SW 1271 (cell line): ENCODE measurements around the gene MTHFD1L.
A peak's percentile ranks its signal among the peaks of the same experiment; 100 is the strongest.

Experiments
- DNase-seq, 2 experiments: peaks; one replicate each; lab custom pipeline; 2025; lab: John Stamatoyannopoulos, UW

The MTHFD1L gene

GRCh38 chr6:150898399-150899170 lies 33.1 kb downstream of the MTHFD1L start:
- no peak for DNase-seq

DNA sequence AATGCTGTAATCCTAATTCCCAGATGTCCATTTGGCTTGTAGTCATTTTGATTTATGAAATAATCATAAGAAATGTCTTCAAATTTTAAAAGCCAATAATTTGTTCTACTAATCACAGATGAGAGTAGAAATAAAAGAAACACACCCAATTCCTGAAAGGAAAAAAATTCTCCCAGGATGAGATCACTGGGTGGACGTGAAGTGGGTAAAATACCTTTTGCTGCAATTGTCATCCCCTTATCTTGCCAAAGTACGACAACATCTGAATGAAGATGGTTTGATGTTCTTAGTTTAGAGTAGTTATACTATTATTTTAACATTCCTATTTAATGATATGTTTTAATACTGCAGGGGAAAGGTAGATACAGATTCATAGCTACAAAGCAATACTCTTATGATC lies 33.7 kb downstream of the MTHFD1L start:
- DNase-seq, result no peak

DNA sequence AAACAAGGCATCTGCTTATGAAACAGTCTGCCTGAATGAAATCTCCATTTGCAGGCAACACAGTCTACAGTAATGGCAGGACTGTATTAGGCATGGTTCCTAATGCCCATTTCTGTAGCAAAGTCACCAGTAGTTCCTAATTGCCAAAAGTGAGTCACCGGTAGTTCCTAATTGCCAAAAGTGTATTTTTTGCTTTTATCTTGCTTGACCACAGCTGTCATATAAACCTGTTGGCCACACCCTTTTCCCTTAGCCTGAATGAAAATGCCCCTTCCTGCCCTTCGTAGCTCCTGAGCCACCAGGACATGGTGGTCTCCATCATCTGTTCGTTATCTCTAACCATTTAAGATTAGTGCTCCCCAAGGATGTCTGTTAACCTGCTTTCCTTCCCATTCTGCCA lies 34.5 kb downstream of the MTHFD1L start:
- no peak for DNase-seq

GRCh38 chr6:150902142-150902776 lies 36.8 kb downstream of the MTHFD1L start:
- no peak for DNase-seq

DNA sequence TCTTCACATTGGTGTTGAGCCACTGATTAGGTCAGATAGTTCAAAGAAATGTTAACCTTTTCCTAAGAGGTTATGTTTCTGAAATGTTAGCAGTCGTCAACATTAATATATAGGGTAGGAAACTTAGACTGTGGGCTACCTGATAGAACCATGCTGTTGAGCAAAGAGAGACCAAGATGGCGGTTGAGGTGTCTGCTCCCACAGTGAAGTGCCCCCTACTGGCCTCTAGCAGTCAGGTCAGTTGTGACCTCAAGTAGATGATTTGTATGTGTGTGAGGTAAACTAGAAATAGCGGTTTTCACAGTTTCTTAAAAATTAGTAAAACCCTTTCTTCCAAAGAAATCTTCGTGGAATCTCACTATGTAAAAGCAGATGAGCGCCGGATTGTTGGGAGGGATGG lies 40.3 kb downstream of the MTHFD1L start:
- DNase-seq, result no peak

DNA sequence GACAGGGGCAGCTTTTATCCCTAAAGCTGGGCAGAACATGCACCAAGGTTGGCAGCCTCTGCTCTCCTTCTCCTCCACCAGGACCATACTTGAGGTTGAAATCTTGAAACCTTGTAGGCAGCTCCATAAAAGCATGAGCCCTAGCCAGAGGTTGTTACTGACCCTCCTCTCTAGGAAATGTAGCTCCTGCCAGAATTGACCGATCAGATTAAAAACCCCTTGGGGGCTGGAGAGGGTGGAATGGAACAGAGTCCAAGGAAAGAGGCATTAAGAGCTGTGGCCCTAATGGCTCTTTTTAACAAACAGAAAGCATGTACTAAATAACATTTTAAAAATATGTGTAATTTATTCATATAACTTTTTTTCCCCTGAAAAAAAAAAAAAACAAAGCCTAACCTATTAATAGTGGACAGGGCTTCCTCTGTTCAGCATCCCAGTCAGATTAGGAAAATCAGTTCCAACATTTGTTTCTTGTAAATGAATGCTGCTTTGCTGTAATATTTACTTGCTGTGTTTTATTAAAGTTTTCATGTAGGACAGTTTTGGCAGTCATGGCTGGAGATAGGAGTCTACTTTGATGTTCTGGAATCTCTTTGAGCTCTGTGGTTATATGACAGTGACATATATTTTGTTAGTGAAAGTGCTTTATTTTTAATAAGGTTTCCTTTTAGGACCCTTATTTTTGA lies 41.3 kb downstream of the MTHFD1L start:
- no peak for DNase-seq

- no peak for DNase-seq
These were observed 41.9 kb downstream of the MTHFD1L start for GRCh38 chr6:150907383-150907782.

DNA sequence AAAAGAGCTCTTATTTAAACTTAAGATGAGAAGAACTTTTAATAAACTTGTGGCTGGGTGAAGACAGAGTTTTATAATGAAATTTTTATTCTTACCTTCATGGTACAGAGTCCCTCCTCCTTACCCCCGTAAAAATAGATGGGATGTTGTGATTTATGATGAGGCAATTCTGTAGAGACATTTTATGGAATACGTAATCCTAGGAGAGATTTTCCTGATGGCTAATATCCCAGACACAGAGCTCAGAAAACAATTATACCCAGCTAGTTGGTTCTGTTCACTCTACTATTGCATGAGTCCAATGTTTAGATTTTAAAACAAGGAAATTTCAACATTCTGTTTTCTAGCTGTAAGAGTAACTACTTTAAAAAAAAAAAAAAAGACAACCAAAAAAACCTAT lies 43.4 kb downstream of the MTHFD1L start:
- DNase-seq, result no peak

GRCh38 chr6:150910561-150910960 lies 45.1 kb downstream of the MTHFD1L start:
- DNase-seq, result peak in 1 of 2 experiments; percentile 17

GRCh38 chr6:150914372-150914771 lies 48.9 kb downstream of the MTHFD1L start:
- no peak for DNase-seq

- DNase-seq, result no peak
These were observed 49.8 kb downstream of the MTHFD1L start for GRCh38 chr6:150915131-150915879.

DNA sequence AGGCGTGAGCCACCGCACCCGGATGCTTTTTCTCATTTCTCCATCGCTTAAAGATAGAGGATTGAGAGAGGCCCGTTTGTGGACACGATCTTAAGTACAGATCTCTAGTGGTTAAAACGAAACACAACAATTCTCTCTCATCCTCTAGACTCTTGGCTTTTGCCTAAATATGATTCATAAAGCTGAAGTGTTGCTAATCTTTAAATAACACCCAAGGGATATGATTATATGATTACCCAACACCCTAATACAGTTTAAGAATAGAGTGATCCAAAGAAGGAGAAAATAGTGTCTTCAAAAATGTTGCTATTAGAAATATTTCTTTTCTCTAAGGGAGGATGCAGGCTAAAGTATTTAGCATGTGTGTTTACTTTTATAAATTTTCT lies 50.4 kb downstream of the MTHFD1L start:
- no peak for DNase-seq

GRCh38 chr6:150919938-150920337 lies 54.4 kb downstream of the MTHFD1L start:
- DNase-seq, result no peak

- no peak for DNase-seq
These were observed 56.6 kb downstream of the MTHFD1L start for GRCh38 chr6:150922137-150922536.

DNA sequence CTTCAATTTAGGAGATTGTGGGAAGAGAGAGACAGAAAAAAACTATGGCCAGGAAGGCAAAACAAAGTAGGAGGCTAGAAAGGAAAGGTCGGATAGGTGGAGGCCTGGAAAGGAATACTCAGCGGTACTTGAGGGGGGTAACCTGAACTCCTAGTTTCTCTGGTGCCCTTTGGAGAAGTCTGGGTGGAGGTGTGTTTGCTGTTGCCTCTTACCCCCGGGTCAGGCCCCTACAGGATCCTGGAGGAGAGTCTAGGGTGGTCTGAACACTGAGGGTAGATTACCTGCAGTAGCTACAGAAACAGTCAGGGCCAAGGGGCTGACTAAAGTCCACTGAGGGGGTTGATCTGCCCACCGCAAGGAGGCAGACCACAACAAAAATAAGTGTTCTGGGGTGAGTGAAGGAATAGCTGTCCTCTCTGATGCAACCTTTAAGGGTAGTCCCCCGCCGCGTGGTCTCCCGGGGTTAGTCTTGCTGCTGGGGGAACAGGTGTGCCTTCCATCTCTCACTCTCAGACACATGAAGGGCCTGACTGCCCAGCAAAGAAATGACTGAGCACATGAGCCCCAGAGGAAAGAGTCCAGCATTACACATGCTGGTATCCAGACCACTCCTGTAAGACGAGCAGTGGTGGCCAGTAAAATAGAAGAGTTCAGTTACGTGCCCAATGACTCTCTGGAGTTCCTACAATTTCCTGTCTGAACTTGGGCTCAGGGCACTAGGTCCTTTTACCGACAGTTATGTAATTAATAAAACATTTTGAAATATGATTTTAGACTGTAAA lies 59.5 kb downstream of the MTHFD1L start:
- DNase-seq, result no peak

- DNase-seq, result no peak
These were observed 60.1 kb downstream of the MTHFD1L start for GRCh38 chr6:150925590-150925928.

- no peak for DNase-seq
These were observed 60.5 kb downstream of the MTHFD1L start for GRCh38 chr6:150925976-150926375.

- DNase-seq, result no peak
These were observed 63.4 kb downstream of the MTHFD1L start for GRCh38 chr6:150928882-150929281.

- no peak for DNase-seq
These were observed 63.9 kb downstream of the MTHFD1L start for GRCh38 chr6:150929416-150929815.

DNA sequence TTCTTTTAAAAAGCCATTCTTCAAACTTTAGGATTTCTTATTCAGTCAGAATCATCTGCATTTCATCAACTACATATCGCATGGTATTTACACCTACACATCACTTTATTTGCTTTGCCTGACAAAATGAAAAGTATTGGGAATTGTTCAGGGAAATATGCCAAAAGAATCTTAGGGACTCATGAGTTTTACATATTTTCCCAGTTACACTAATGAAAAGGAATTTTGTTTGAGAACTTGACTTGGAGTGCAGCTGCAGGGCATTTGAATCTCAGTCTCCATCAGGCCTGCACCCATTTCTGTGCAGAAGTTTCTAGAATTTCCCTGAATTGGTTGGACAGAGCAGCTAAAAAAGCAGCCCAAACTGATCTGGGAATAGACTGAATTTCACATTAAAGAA lies 65.3 kb downstream of the MTHFD1L start:
- no peak for DNase-seq

GRCh38 chr6:150931405-150931804 lies 65.9 kb downstream of the MTHFD1L start:
- no peak for DNase-seq

GRCh38 chr6:150932996-150933395 lies 67.5 kb downstream of the MTHFD1L start:
- DNase-seq, result no peak
